A673 (cell line): ENCODE results near the gene KLRG1. TPM values are rescaled to one million over a fixed set of nuclear protein-coding genes. Genes with fewer than 3 reads are reported as not detected.

Source experiments
- Bru-seq: library from RNA; stranded (reverse); fragments of 400-500 nt; gene quantifications from one replicate; lab custom pipeline; 2021; lab: Mats Ljungman, UMichigan
- BruChase-seq, 2 experiments: library from RNA; stranded (reverse); fragments of 400-500 nt; gene quantifications; one replicate each; lab custom pipeline; 2021; lab: Mats Ljungman, UMichigan
- BruUV-seq: library from RNA; stranded (reverse); fragments of 400-500 nt; replicated peaks from 2 replicates; lab custom pipeline; 2021; lab: Mats Ljungman, UMichigan
- CTCF ChIA-PET: fragments of 300-600 bp; sonication (Branson Sonifier 250); formaldehyde crosslinking; loops from one replicate; lab custom pipeline; 2022; ENCODE audit warnings: antibody characterized with exemption; lab: Charles Lee
- POLR2A ChIA-PET: fragments of 300-600 bp; sonication (Branson Sonifier 250); formaldehyde crosslinking; loops from one replicate; lab custom pipeline; 2022; ENCODE audit warnings: antibody characterized with exemption; ENCODE audit not compliant: low non-redundant PET; lab: Charles Lee
- DNase-seq: peaks from one replicate; pipeline ENCODE4 v3.0.0-alpha.2; 2015; ENCODE audit warnings: low spot score
- H3K27ac ChIP-seq: fragments of 200-600 bp; sonication (generic); 2 replicates; pipeline ENCODE4 v1.5.1; 2016; ENCODE audit warnings: mixed run types, low read depth, mild to moderate bottlenecking, mixed read lengths, antibody characterized with exemption, low read length; ENCODE audit not compliant: poor library complexity, severe bottlenecking
- H3K27me3 ChIP-seq: fragments of 200-600 bp; sonication (generic); replicated peaks from 2 replicates; pipeline ENCODE4 v1.6.1; 2017; ENCODE audit warnings: mixed run types, low read depth, mild to moderate bottlenecking, mixed read lengths, antibody characterized with exemption, low read length; ENCODE audit not compliant: insufficient read depth, poor library complexity
- H3K36me3 ChIP-seq: fragments of 200-600 bp; sonication (generic); 2 replicates; pipeline ENCODE4 v1.6.1; 2016; ENCODE audit warnings: mixed run types, mild to moderate bottlenecking, mixed read lengths, antibody characterized with exemption, low read length; ENCODE audit not compliant: insufficient read depth, poor library complexity, severe bottlenecking
- H3K4me1 ChIP-seq: fragments of 200-600 bp; sonication (generic); 2 replicates; pipeline ENCODE4 v1.6.1; 2017; ENCODE audit warnings: mixed run types, mild to moderate bottlenecking, mixed read lengths, antibody characterized with exemption, low read length; ENCODE audit not compliant: insufficient read depth, poor library complexity, severe bottlenecking
- H3K4me3 ChIP-seq: fragments of 200-600 bp; sonication (generic); 2 replicates; pipeline ENCODE4 v1.5.1; 2016; ENCODE audit warnings: low read depth, mixed run types, mild to moderate bottlenecking, mixed read lengths, low read length; ENCODE audit not compliant: poor library complexity, severe bottlenecking
- H3K9me3 ChIP-seq: fragments of 200-600 bp; sonication (generic); 2 replicates; pipeline ENCODE4 v1.6.1; 2016; ENCODE audit warnings: mixed run types, low read depth, mild to moderate bottlenecking, mixed read lengths, antibody characterized with exemption, low read length; ENCODE audit not compliant: poor library complexity, severe bottlenecking
- EZH2 ChIP-seq: fragments of 200-600 bp; sonication (generic); IDR thresholded peaks from 2 replicates; pipeline ENCODE4 v1.6.1; 2017; ENCODE audit warnings: borderline replicate concordance, low read depth, mild to moderate bottlenecking, mixed read lengths, antibody characterized with exemption, low read length; ENCODE audit not compliant: poor library complexity, severe bottlenecking
- intact Hi-C: fragments of 100-400 bp; cut with micrococcal nuclease; formaldehyde crosslinking; loops from one replicate; pipeline ENCODE4 v1.10.0; 2022; ENCODE audit not compliant: unreplicated experiment
- long read RNA-seq: library from polyadenylated mRNA; stranded (forward); transcript quantifications from one replicate; pipeline ENCODE4 v2.0.0, GENCODE V29; 2022
- total RNA-seq: library from RNA; stranded (reverse); gene quantifications from 2 replicates; pipeline ENCODE4 v1.2.3, GENCODE V29; 2021
- TF ChIP-seq, protein P1 (sequence below): fragments of 300-800, 200-600 bp; sonication (generic); conservative IDR thresholded peaks from 2 replicates; pipeline ENCODE4 v1.5.1; 2017; ENCODE audit warnings: low read depth, mild to moderate bottlenecking, antibody characterized with exemption, low read length, moderate library complexity, mixed read lengths

The KLRG1 gene
- total RNA-seq (1.2 and 1.9 TPM in 2 replicates), Bru-seq, nascent RNA (percentile 37 among the genes with signal in this experiment), BruChase-seq, experiment 1, labeled RNA remaining after a 2-hour chase (percentile 40 among the genes with signal in this experiment), BruChase-seq, experiment 2, labeled RNA remaining after a 6-hour chase (percentile 38 among the genes with signal in this experiment)
- long read RNA-seq, partial matches to known transcripts = 0 of 7 reads
- long read RNA-seq, other reads (novel, unspliced or antisense) = 3 of 7 reads

DNA sequence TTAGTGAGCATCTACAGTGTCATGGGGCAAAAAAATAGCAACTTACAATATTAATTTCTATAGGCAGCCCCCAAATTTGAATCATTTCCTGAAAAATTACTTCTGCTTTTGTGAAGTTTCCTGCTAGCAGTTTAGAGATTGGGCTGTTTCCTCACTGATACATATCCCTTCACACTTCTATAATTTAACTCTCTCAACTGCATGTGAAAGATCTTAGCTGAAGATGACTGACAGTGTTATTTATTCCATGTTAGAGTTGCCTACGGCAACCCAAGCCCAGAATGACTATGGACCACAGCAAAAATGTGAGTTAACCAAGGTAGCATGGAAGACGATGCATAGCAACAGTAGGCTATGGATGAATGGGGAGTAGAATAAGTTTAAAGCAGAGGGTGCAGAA, at the start of gene KLRG1:
KLRG1 (plus strand) TSS at position 134 of the 400 bp plus-strand sequence; CDS start at position 224, 90 bp downstream.
- no peak for TF ChIP-seq EZH2
- TF ChIP-seq, protein P1, sequence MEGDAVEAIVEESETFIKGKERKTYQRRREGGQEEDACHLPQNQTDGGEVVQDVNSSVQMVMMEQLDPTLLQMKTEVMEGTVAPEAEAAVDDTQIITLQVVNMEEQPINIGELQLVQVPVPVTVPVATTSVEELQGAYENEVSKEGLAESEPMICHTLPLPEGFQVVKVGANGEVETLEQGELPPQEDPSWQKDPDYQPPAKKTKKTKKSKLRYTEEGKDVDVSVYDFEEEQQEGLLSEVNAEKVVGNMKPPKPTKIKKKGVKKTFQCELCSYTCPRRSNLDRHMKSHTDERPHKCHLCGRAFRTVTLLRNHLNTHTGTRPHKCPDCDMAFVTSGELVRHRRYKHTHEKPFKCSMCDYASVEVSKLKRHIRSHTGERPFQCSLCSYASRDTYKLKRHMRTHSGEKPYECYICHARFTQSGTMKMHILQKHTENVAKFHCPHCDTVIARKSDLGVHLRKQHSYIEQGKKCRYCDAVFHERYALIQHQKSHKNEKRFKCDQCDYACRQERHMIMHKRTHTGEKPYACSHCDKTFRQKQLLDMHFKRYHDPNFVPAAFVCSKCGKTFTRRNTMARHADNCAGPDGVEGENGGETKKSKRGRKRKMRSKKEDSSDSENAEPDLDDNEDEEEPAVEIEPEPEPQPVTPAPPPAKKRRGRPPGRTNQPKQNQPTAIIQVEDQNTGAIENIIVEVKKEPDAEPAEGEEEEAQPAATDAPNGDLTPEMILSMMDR = no peak
- no peak for DNase-seq
- no peak within 1 kb of the TSS for H3K4me3 ChIP-seq
- H3K27ac ChIP-seq = no peak within 1 kb of the TSS
- H3K36me3 ChIP-seq = no peaks in the 10 kb centered on the region
- no peaks in the 10 kb centered on the region for H3K9me3 ChIP-seq
- BruUV-seq = no TSS peak
- ChIA-PET CTCF (no interaction called here), POLR2A (no interaction called here)
- intact Hi-C loops = no loop called here
- H3K27me3 ChIP-seq = no peaks in the 10 kb centered on the region
- H3K4me1 ChIP-seq = no peaks in the 10 kb centered on the region

DNA sequence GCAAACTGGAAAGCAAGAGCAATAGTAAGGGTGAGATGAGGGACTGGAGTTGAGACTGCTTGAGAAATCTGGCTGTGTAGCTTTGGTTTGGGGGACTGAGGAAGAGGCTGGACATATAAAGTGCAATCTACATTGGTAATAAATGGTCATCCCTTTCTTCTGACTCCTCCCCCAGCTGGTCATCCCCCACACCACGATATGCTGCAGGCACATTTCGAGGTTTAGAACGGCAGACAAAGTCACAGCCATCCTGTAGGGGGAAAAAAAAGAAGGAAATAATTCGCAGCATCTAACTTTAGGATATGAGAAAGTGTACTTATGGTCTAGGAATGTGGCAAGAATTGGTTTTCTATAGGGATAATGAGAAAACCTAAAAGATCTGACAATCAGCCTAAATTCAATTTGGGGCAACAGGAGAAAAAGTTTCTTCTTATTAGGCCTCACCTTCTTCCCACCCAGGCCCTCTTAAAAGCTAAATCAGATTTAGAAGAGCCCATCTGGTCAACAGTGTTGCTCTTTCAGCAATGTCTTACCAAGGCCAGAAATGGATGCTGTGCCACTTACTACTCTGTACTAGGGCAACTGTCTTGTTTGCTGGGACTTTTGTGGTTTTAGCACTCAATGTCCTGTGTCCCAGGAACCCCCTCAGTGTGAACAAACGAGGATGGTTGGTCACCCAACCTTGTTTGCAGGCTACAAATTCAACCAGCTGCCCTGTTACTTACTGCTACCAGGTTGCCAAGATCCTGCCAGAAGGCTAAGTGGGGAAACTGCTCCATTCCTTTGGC, 47.5 kb upstream of the KLRG1 start:
- Histone ChIP-seq H3K27ac (no peak overlapping the region), H3K4me3 (no peak overlapping the region), H3K36me3 (peaks cover 59% of the 10 kb centered on the region), H3K4me1 (no peaks in the 10 kb centered on the region), H3K9me3 (no peaks in the 10 kb centered on the region), H3K27me3 (no peaks in the 10 kb centered on the region)
- no TSS peak for BruUV-seq
- ChIA-PET CTCF (no interaction called here), POLR2A (no interaction called here)
- intact Hi-C loops = no loop called here
- TF ChIP-seq, protein P1 = no peak
- no peak for TF ChIP-seq EZH2
- no peak for DNase-seq

DNA sequence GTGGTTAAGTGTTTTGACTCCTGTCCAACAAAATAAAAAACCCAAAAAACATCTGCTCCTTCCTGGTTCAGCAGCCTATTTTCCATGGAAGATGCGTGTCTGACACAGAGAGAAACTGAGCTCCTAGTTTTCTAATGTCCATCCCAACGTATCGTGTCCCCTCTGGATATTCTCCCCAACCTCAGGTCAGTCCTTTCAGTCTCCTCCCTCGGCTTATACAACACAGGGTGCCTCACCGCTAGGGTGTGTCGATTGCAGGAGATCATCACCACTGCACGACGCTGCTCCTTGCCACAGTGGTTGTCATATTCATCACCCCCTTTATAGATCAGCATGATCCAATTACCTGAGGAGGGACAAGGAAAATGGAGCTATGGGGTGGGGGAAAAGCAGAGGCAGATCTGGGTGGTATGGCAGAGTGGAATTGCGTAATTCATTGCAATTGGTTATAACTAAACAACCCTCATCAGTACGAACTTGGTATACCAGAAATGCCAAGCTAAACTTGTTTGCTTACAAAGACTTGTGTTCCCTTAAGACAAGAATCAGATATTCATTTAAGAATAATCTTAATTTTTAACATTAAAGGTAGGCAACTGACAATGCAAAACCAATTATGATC, 45.7 kb upstream of the KLRG1 start:
- TF ChIP-seq, protein P1 = no peak
- no peak for TF ChIP-seq EZH2
- H3K36me3 ChIP-seq = peaks cover 50% of the 10 kb centered on the region
- ChIA-PET POLR2A (no interaction called here), CTCF (no interaction called here)
- H3K4me3 ChIP-seq = no peak overlapping the region
- BruUV-seq = no TSS peak
- peaks cover 11% of the 10 kb centered on the region for H3K4me1 ChIP-seq
- DNase-seq = no peak
- intact Hi-C loops = no loop called here
- no peaks in the 10 kb centered on the region for H3K27me3 ChIP-seq
- H3K9me3 ChIP-seq = no peaks in the 10 kb centered on the region
- H3K27ac ChIP-seq = no peak overlapping the region
